OCI-LY1 (cell line): ENCODE results near the gene TBC1D5.

Source experiments
- EZH2 ChIP-seq: fragments of 200-600 bp; sonication (generic), shearing (Covaris generic); IDR thresholded peaks from 2 replicates; pipeline ENCODE4 v1.8.0; 2017; ENCODE audit warnings: borderline replicate concordance, mixed run types, mild to moderate bottlenecking, antibody characterized with exemption, low read length, moderate library complexity, mixed read lengths
- TF ChIP-seq, protein P1 (sequence below): fragments of 200-600 bp; sonication (generic), shearing (Covaris generic); IDR thresholded peaks from 2 replicates; pipeline ENCODE4 v1.5.1; 2017; ENCODE audit warnings: mild to moderate bottlenecking, antibody characterized with exemption, low read length, moderate library complexity, mixed read lengths

- TF ChIP-seq, protein P1, sequence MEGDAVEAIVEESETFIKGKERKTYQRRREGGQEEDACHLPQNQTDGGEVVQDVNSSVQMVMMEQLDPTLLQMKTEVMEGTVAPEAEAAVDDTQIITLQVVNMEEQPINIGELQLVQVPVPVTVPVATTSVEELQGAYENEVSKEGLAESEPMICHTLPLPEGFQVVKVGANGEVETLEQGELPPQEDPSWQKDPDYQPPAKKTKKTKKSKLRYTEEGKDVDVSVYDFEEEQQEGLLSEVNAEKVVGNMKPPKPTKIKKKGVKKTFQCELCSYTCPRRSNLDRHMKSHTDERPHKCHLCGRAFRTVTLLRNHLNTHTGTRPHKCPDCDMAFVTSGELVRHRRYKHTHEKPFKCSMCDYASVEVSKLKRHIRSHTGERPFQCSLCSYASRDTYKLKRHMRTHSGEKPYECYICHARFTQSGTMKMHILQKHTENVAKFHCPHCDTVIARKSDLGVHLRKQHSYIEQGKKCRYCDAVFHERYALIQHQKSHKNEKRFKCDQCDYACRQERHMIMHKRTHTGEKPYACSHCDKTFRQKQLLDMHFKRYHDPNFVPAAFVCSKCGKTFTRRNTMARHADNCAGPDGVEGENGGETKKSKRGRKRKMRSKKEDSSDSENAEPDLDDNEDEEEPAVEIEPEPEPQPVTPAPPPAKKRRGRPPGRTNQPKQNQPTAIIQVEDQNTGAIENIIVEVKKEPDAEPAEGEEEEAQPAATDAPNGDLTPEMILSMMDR, result no peak
- TF ChIP-seq EZH2, result no peak
Observed at GRCh38 chr3:17518189-17519059, 224.0 kb downstream of the TBC1D5 start.
